A673 (cell line): ENCODE measurements around the gene WNK2.

ENCODE experiments used
- EZH2 ChIP-seq: fragments of 200-600 bp; sonication (generic); IDR thresholded peaks from 2 replicates; pipeline ENCODE4 v1.6.1; 2017; ENCODE audit warnings: borderline replicate concordance, low read depth, mild to moderate bottlenecking, mixed read lengths, antibody characterized with exemption, low read length; ENCODE audit not compliant: poor library complexity, severe bottlenecking
- TF ChIP-seq, protein P1 (sequence below): fragments of 300-800, 200-600 bp; sonication (generic); conservative IDR thresholded peaks from 2 replicates; pipeline ENCODE4 v1.5.1; 2017; ENCODE audit warnings: low read depth, mild to moderate bottlenecking, antibody characterized with exemption, low read length, moderate library complexity, mixed read lengths

DNA sequence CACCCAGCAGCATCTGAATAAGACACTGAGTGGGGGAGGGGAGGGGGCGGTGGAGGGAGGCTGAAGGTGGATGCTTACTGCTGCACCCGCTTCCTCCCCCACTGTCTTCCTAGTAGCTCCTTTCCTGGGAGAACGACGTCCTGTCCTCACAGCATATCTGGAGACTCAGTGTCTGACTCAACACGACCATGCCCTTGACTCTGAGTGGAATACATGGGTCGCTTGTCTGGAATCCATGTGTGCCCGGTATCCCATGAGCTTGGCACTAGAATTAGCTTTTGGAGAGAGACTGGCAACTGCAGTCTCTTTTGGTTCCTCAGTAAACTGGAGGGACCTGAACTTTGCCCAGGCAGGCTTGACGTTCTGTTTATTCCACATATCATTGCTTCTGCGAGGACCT is 142.1 kb downstream of the WNK2 start:
- TF ChIP-seq EZH2 = no peak
- TF ChIP-seq, protein P1, sequence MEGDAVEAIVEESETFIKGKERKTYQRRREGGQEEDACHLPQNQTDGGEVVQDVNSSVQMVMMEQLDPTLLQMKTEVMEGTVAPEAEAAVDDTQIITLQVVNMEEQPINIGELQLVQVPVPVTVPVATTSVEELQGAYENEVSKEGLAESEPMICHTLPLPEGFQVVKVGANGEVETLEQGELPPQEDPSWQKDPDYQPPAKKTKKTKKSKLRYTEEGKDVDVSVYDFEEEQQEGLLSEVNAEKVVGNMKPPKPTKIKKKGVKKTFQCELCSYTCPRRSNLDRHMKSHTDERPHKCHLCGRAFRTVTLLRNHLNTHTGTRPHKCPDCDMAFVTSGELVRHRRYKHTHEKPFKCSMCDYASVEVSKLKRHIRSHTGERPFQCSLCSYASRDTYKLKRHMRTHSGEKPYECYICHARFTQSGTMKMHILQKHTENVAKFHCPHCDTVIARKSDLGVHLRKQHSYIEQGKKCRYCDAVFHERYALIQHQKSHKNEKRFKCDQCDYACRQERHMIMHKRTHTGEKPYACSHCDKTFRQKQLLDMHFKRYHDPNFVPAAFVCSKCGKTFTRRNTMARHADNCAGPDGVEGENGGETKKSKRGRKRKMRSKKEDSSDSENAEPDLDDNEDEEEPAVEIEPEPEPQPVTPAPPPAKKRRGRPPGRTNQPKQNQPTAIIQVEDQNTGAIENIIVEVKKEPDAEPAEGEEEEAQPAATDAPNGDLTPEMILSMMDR = no peak
